WTC11 (cell line): ENCODE measurements around the gene CELF6. TPM values are rescaled to one million over a fixed set of nuclear protein-coding genes. Genes with fewer than 3 reads are reported as not detected.

Experiments used
- ATAC-seq: fragments of 200-7000 bp; cut with Tn5 transposase; 2 replicates; pipeline ENCODE4 v1.10.0; 2021; ENCODE audit warnings: mild to moderate bottlenecking, moderate library complexity
- CTCF ChIA-PET: fragments of 300-600 bp; sonication (Branson Sonifier 250); formaldehyde crosslinking; loops from one replicate; lab custom pipeline; 2021; ENCODE audit warnings: antibody characterized with exemption; lab: Charles Lee
- POLR2A ChIA-PET: fragments of 350-600 bp; sonication (Branson Sonifier 250); formaldehyde crosslinking; loops from one replicate; lab custom pipeline; 2021; ENCODE audit warnings: antibody characterized with exemption; lab: Charles Lee
- DNase-seq: peaks from one replicate; pipeline ENCODE4 v3.0.0; 2021; ENCODE audit warnings: low spot score
- H3K27ac Mint-ChIP-seq: 2 replicates; pipeline ENCODE4 v1.8.0; 2021; ENCODE audit warnings: mixed read lengths
- H3K27me3 Mint-ChIP-seq: 2 replicates; pipeline ENCODE4 v1.8.0; 2021; ENCODE audit warnings: low read depth, mild to moderate bottlenecking, moderate library complexity, mixed read lengths
- H3K36me3 Mint-ChIP-seq: 2 replicates; pipeline ENCODE4 v1.8.0; 2021; ENCODE audit warnings: mixed read lengths
- H3K4me1 Mint-ChIP-seq: 2 replicates; pipeline ENCODE4 v1.8.0; 2022; ENCODE audit warnings: mixed read lengths
- H3K4me3 Mint-ChIP-seq: 2 replicates; pipeline ENCODE4 v1.8.0; 2021; ENCODE audit warnings: mild to moderate bottlenecking, moderate library complexity, mixed read lengths
- H3K9me3 Mint-ChIP-seq: 2 replicates; pipeline ENCODE4 v1.8.0; 2021; ENCODE audit warnings: mixed read lengths
- CBFB ChIP-seq: sonication (generic); formaldehyde crosslinking; IDR thresholded peaks from 2 replicates; pipeline ENCODE4 v1.8.1; 2022; ENCODE audit warnings: mild to moderate bottlenecking, low read depth, missing genetic modification reagents
- FOXJ3 ChIP-seq: sonication (generic); formaldehyde crosslinking; IDR thresholded peaks from 2 replicates; pipeline ENCODE4 v1.9.0; 2021; ENCODE audit warnings: missing genetic modification reagents, mild to moderate bottlenecking, borderline replicate concordance
- FOXP1 ChIP-seq: sonication (generic); formaldehyde crosslinking; IDR thresholded peaks from 2 replicates; pipeline ENCODE4 v1.8.0; 2022; ENCODE audit warnings: missing genetic modification reagents, mild to moderate bottlenecking, moderate library complexity, borderline replicate concordance
- HMGA2 ChIP-seq: fragments of 250-450 bp; sonication (Bioruptor Pico); IDR thresholded peaks from 2 replicates; pipeline ENCODE4 v1.4.0; 2021; ENCODE audit warnings: mild to moderate bottlenecking, moderate library complexity
- JAZF1 ChIP-seq: fragments of 250-450 bp; sonication (Bioruptor Pico); IDR thresholded peaks from 2 replicates; pipeline ENCODE4 v1.9.0; 2021; ENCODE audit warnings: moderate library complexity, mild to moderate bottlenecking, inconsistent platforms
- KAT7 ChIP-seq: sonication (generic); formaldehyde crosslinking; IDR thresholded peaks from 2 replicates; pipeline ENCODE4 v1.8.1; 2023; ENCODE audit warnings: missing genetic modification reagents, mild to moderate bottlenecking, borderline replicate concordance
- NFATC4 ChIP-seq: fragments of 250-450 bp; sonication (Bioruptor Pico); IDR thresholded peaks from 2 replicates; pipeline ENCODE4 v1.9.0; 2021; ENCODE audit warnings: mild to moderate bottlenecking
- NFYB ChIP-seq: sonication (generic); formaldehyde crosslinking; conservative IDR thresholded peaks from 2 replicates; pipeline ENCODE4 v1.8.0; 2022; ENCODE audit warnings: low read depth, missing genetic modification reagents
- TCF7 ChIP-seq: sonication (generic); formaldehyde crosslinking; IDR thresholded peaks from 2 replicates; pipeline ENCODE4 v1.8.0; 2022; ENCODE audit warnings: mild to moderate bottlenecking, low read depth, missing genetic modification reagents, moderate library complexity
- TP53 ChIP-seq: sonication (generic); formaldehyde crosslinking; IDR thresholded peaks from 2 replicates; pipeline ENCODE4 v1.8.1; 2023; ENCODE audit warnings: mild to moderate bottlenecking, missing genetic modification reagents
- ZMAT4 ChIP-seq: fragments of 250-450 bp; sonication (Bioruptor Pico); IDR thresholded peaks from 2 replicates; pipeline ENCODE4 v1.9.0; 2021; ENCODE audit warnings: mild to moderate bottlenecking
- ZNF317 ChIP-seq: sonication (generic); formaldehyde crosslinking; IDR thresholded peaks from 2 replicates; pipeline ENCODE4 v1.8.1; 2023; ENCODE audit warnings: low read depth, mild to moderate bottlenecking, moderate library complexity, missing genetic modification reagents, borderline replicate concordance
- ZNF423 ChIP-seq: fragments of 250-450 bp; sonication (Bioruptor Pico); IDR thresholded peaks from 2 replicates; pipeline ENCODE4 v2.1.2; 2022; ENCODE audit warnings: mild to moderate bottlenecking, moderate library complexity
- ZNF671 ChIP-seq: fragments of 250-450 bp; sonication (Bioruptor Pico); IDR thresholded peaks from 2 replicates; pipeline ENCODE4 v1.8.0; 2021; ENCODE audit warnings: mild to moderate bottlenecking
- total RNA-seq: library from RNA; stranded (reverse); gene quantifications from 3 replicates; pipeline ENCODE4 v1.2.3, GENCODE V29; 2021
- TF ChIP-seq, protein P1 (sequence below): sonication (generic); formaldehyde crosslinking; IDR thresholded peaks from 2 replicates; pipeline ENCODE4 v1.8.0; 2022; ENCODE audit warnings: mild to moderate bottlenecking, missing genetic modification reagents
- TF ChIP-seq, protein P2 (sequence below): fragments of 250-450 bp; sonication (Bioruptor Pico); IDR thresholded peaks from 2 replicates; pipeline ENCODE4 v1.9.0; 2021; ENCODE audit warnings: moderate library complexity, mild to moderate bottlenecking, inconsistent platforms, borderline replicate concordance
- TF ChIP-seq, protein P3 (sequence below): sonication (generic); formaldehyde crosslinking; IDR thresholded peaks from 2 replicates; pipeline ENCODE4 v1.8.1; 2023; ENCODE audit warnings: mild to moderate bottlenecking, missing genetic modification reagents, moderate library complexity
- TF ChIP-seq, protein P4 (sequence below): sonication (generic); formaldehyde crosslinking; IDR thresholded peaks from 2 replicates; pipeline ENCODE4 v1.8.0; 2023; ENCODE audit warnings: missing genetic modification reagents
- TF ChIP-seq, protein P5 (sequence below): sonication (generic); formaldehyde crosslinking; IDR thresholded peaks from 2 replicates; pipeline ENCODE4 v1.8.1; 2022; ENCODE audit warnings: mild to moderate bottlenecking, missing genetic modification reagents, moderate library complexity, borderline replicate concordance
- TF ChIP-seq, protein P6 (sequence below): sonication (generic); formaldehyde crosslinking; IDR thresholded peaks from 2 replicates; pipeline ENCODE4 v1.8.1; 2022; ENCODE audit warnings: missing genetic modification reagents, borderline replicate concordance

CELF6 gene
- total RNA-seq, 1 experiment from 2014 or later: not detected

GRCh38 chr15:72358650-72359171 is 38.8 kb upstream of the CELF6 start:
- DNase-seq (no peak), ATAC-seq (no peak)
- ChIA-PET POLR2A (no interaction called here), CTCF (no interaction called here)
- Mint-ChIP-seq H3K9me3 (no peaks in the 10 kb centered on the region), H3K4me1 (no peaks in the 10 kb centered on the region), H3K27me3 (no peaks in the 10 kb centered on the region), H3K36me3 (no peaks in the 10 kb centered on the region; the same call in 1 of the 2 replicates), H3K4me3 (no peak overlapping the region), H3K27ac (no peak overlapping the region)
- TF ChIP-seq, protein P1, sequence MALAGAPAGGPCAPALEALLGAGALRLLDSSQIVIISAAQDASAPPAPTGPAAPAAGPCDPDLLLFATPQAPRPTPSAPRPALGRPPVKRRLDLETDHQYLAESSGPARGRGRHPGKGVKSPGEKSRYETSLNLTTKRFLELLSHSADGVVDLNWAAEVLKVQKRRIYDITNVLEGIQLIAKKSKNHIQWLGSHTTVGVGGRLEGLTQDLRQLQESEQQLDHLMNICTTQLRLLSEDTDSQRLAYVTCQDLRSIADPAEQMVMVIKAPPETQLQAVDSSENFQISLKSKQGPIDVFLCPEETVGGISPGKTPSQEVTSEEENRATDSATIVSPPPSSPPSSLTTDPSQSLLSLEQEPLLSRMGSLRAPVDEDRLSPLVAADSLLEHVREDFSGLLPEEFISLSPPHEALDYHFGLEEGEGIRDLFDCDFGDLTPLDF (CRISPR knock-in tag): no peak
- TF ChIP-seq, protein P2, sequence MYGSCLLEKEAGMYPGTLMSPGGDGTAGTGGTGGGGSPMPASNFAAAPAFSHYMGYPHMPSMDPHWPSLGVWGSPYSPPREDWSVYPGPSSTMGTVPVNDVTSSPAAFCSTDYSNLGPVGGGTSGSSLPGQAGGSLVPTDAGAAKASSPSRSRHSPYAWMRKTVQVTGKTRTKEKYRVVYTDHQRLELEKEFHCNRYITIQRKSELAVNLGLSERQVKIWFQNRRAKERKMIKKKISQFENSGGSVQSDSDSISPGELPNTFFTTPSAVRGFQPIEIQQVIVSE (CRISPR knock-in tag): no peak
- TF ChIP-seq ZNF671 (CRISPR knock-in tag) (no peak), TCF7 (CRISPR knock-in tag) (no peak)

- Mint-ChIP-seq H3K27me3 (no peaks in the 10 kb centered on the region), H3K36me3 (peaks cover 5% of the 10 kb centered on the region; the same call in 1 of the 2 replicates), H3K4me1 (no peaks in the 10 kb centered on the region), H3K9me3 (no peaks in the 10 kb centered on the region), H3K4me3 (no peak overlapping the region), H3K27ac (no peak overlapping the region)
- no peak for ATAC-seq
- POLR2A ChIA-PET: no interaction called here
- no peak for DNase-seq
- TF ChIP-seq, protein P3, sequence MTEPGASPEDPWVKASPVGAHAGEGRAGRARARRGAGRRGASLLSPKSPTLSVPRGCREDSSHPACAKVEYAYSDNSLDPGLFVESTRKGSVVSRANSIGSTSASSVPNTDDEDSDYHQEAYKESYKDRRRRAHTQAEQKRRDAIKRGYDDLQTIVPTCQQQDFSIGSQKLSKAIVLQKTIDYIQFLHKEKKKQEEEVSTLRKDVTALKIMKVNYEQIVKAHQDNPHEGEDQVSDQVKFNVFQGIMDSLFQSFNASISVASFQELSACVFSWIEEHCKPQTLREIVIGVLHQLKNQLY (CRISPR knock-in tag): no peak
- TF ChIP-seq HMGA2 (CRISPR knock-in tag): no peak
- TF ChIP-seq ZNF317 (CRISPR knock-in tag): no peak
- TF ChIP-seq, protein P4, sequence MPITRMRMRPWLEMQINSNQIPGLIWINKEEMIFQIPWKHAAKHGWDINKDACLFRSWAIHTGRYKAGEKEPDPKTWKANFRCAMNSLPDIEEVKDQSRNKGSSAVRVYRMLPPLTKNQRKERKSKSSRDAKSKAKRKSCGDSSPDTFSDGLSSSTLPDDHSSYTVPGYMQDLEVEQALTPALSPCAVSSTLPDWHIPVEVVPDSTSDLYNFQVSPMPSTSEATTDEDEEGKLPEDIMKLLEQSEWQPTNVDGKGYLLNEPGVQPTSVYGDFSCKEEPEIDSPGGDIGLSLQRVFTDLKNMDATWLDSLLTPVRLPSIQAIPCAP (CRISPR knock-in tag): no peak
- TF ChIP-seq, protein P5, sequence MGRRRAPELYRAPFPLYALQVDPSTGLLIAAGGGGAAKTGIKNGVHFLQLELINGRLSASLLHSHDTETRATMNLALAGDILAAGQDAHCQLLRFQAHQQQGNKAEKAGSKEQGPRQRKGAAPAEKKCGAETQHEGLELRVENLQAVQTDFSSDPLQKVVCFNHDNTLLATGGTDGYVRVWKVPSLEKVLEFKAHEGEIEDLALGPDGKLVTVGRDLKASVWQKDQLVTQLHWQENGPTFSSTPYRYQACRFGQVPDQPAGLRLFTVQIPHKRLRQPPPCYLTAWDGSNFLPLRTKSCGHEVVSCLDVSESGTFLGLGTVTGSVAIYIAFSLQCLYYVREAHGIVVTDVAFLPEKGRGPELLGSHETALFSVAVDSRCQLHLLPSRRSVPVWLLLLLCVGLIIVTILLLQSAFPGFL (CRISPR knock-in tag): no peak
- TF ChIP-seq CBFB (CRISPR knock-in tag): no peak
- no peak for TF ChIP-seq NFATC4 (CRISPR knock-in tag)
- TF ChIP-seq ZMAT4 (CRISPR knock-in tag): no peak
- CTCF ChIA-PET: no interaction called here
These were observed 38.2 kb upstream of the CELF6 start for GRCh38 chr15:72358121-72358520.

DNA sequence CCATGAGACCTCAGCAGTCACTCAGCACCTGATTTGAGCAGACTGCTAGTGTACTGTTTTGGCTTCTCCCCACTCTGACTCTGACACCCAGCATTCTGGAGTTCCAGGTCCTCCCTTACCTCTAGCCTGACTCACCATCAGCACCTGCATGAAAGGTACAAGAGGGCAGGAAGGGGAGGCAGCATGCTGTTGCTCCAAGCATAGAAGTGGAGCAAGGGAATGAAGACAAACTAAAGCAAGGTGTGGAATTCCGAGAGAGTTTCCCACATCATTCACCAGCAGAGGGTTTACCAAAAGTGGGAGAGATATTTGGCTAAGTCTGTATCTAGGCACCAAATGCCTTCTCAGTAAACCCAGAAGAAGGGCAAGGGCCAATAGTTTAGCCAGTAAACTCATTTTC is 34.5 kb upstream of the CELF6 start:
- ChIA-PET POLR2A (no interaction called here), CTCF (no interaction called here)
- Mint-ChIP-seq H3K9me3 (no peaks in the 10 kb centered on the region), H3K4me3 (no peak overlapping the region), H3K36me3 (peaks cover 13% of the 10 kb centered on the region; the same call in 1 of the 2 replicates), H3K27me3 (no peaks in the 10 kb centered on the region), H3K4me1 (no peaks in the 10 kb centered on the region), H3K27ac (no peak overlapping the region)
- DNase-seq: no peak
- ATAC-seq: no peak
- TF ChIP-seq FOXP1 (CRISPR knock-in tag): no peak
- no peak for TF ChIP-seq TP53 (CRISPR knock-in tag)
- no peak for TF ChIP-seq NFYB (CRISPR knock-in tag)
- no peak for TF ChIP-seq CBFB (CRISPR knock-in tag)
- TF ChIP-seq FOXJ3: no peak
- TF ChIP-seq, protein P6, sequence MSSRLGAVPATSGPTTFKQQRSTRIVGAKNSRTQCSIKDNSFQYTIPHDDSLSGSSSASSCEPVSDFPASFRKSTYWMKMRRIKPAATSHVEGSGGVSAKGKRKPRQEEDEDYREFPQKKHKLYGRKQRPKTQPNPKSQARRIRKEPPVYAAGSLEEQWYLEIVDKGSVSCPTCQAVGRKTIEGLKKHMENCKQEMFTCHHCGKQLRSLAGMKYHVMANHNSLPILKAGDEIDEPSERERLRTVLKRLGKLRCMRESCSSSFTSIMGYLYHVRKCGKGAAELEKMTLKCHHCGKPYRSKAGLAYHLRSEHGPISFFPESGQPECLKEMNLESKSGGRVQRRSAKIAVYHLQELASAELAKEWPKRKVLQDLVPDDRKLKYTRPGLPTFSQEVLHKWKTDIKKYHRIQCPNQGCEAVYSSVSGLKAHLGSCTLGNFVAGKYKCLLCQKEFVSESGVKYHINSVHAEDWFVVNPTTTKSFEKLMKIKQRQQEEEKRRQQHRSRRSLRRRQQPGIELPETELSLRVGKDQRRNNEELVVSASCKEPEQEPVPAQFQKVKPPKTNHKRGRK (CRISPR knock-in tag): no peak
- TF ChIP-seq ZNF423 (CRISPR knock-in tag): no peak
- no peak for TF ChIP-seq KAT7 (CRISPR knock-in tag)
- no peak for TF ChIP-seq JAZF1 (CRISPR knock-in tag)
